Measurements from ENCODE around the gene CCR3.

CCR3 gene

DNA sequence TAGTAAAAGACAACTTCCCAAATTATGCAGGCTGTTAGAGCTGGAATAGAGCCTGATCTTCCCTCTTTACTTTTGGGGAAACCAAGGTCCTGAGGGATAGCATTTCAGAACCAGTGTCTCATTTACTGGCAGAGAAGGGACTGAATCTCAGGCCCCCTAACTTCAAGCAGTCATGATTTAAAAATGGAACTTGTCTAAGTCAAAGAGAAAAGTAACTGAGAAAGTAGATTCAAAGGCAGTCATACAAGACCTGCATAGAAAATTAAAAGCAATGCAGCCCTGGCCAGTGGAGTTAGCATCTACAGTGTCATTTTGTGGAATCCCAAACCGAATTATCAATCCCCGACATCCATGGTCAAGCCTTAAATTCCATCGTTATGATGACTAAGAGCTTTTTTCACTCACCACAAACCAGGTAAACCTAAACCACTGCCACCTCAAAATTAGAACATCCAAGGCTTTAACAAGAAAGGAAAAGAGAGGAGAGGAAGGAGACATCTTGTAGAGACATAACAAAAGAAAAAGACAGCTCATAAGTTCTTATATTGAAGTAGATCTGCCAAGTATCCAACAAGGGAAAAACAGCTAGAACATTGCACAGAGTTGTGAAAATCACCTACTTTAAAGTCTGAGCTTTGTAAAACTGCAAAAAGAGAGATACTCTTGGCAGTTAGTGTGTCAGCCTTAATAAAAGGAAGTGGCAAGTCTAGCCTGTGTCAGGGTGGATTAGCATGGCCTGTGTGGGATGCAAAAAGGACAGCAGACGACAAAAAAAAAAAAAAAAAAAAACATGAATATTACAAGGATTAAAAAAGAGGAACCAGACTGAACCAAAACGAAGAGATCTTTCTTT is 57.6 kb downstream of the CCR3 start:
- no peak for DNase-seq

DNA sequence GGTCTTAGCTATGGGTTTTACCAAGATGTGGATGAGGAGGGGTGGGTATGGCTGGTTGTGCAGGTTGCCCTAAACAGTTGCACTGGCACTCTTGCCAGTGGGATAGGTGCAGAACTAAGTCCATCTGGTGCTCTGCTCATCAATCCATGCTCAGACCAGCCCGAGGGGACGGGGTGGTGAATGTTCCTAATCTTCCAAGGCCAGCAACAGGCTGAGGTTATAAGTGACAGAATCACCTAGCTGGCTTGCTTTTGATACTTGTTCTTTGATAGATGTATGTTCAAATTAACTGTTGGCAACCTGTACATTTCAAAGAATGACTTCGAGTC is 58.2 kb downstream of the CCR3 start:
- no peak for DNase-seq

DNA sequence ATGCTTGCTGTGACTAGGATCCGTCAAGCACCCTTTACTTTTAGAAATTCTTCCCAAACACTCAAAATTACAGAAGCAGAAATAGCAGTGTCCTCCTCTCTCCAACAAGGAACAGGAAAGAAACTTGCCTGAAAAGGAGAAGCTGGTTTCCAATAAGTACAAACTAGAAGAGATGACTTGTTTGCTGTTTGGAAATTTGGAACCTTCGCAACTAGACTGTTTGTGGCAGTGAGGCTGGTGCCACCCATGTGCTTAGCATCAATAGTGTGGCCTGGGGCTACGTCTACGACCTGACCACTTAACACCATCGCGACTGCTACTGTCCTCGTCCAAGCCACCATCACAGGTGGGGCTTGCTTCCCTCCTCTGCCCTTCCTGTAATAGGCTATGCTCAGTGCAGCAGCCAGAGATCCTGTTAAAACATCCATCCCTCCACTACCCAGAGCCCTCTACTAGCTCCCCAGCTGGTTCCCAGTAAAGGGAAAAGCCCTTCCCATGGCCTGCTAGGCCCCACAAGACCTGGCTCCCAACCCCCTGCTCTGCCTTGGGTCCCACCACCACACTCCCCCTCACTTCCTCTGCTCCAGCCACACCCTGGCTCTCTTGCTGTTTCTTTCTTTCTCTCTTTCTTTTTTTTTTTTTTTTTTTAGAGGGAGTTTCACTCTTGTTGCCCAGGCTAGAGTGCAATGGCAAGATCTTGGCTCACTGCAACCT is 59.0 kb downstream of the CCR3 start:
- no peak for DNase-seq

DNA sequence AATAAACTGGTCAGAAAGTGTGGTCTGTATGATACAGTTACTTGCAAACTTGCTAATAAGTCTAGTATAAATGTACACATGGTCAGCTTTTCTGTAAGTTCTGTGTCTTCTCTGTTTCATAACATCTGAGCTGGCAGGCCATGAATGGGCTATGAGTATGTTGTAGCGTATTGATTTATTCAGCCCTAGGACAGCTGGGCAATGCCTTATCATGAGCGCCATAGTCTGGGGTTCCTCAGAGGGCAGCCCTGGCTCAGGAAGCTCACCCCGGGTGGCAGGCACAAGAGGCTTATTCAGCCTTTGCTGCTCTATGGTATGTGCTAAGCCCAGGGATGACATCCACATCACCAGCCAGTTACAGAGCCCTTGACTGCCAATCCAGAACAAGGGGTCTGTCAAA is 61.0 kb downstream of the CCR3 start:
- DNase-seq = no peak

DNA sequence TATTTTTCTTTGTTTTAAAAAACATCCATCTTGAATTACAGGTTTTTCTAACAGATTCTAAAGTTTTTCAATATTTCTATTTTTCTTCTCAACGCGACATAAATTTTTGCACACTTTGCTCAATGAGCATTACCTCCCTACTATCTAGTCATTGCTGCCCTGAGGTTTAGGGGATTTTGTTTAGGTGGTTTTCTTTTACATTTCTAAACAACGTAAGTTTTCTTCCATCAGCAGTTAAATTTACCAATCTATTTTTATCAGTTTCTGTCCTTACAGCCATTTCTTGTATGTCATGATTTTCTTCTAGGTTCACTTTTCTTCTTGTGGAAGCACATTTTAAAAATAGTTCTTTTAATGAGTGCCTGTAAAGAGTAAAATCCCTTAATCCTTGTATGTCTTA is 62.5 kb downstream of the CCR3 start:
- DNase-seq = no peak

DNA sequence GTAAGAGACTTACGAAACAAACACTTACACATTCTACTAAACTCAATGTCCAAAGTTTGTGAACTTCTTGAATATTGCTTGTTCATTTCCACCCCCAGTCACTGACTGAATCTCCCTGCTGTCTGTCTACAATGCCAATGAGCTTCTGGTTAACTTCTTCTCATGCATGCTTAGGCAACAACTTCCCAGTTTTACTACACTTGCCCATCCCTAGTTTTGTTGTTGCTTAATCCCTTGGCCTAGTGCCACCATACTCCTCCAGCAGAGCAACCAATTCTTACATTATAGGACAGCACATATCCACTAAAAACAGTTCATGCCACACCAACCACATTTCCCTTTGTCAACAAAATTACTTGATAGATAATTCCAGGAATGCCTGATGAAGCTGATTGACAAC is 70.7 kb downstream of the CCR3 start:
- no peak for DNase-seq

DNA sequence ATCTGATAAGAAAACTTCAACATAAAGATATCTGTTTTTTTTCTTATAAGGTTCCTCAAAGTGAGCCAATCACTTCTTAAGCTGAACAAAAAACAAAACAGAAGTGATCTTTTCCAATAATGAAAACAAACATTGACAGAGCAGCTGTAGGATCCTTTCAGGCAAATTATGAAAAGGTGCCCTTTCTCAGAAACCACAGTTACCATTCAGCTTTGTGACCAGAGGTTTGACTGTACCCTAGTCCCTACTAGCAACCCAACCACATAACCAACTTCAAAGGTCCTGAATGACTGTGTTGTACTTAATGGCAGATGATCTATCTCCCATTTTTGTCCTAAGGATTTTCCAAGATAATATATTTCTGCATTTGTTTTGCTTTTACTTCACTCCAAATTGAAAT is 72.3 kb downstream of the CCR3 start:
- no peak for DNase-seq

DNA sequence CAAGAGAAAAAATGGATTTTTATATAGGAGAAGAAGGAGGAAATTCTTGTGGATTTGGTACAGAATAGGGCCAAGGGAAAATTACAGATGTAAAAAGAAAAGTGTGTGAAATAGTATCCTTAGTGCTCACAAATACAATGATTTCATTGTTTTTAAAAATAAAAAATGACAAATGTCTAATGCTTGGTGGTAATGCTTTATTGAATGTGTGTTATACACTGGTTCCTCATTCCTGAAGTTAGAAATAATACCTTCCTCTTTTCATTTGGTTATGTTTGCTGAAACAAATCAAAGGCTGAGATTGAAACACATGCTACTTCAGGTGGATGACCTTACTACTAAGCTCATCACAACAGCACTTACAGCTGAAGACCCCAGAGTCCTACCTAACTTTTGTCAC is 73.9 kb downstream of the CCR3 start:
- no peak for DNase-seq

All from NCI-H187 (cell line).